ENCODE measurements around the gene ATP8A2.
"Not testable (repeated sequence)": the region's sequence is repeated elsewhere in the genome, so short reads cannot be mapped to it uniquely, and the experiment has no call there.

ATP8A2 gene

GRCh38 chr13:25371875-25372283, at the start of gene ATP8A2:
ATP8A2 (plus strand) TSS chr13:25371974; CDS start chr13:25372213, 239 bp downstream.
- no peak for ATAC-seq

- ATAC-seq: no peak
Observed at GRCh38 chr13:25324100-25324499, 47.7 kb upstream of the ATP8A2 start.

DNA sequence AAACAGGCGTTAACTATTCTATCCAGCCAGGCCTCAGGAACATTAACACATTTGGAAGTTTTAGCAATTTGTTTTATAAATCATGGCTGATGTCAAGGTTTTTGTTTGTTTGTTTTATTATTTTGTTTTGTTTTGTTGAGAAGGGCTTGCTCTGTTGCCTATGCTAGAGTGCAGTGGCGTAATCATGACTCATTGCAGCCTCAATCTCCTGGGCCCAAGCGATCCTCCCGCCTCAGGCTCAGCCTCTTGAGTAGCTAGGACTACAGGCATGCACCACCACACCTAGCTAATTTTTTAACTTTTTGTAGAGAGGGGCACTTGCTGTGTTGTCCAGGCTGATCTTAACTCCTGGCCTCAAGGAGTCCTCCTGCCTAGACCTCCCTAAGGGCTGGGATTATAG, 42.1 kb upstream of the ATP8A2 start:
- no peak for ATAC-seq

DNA sequence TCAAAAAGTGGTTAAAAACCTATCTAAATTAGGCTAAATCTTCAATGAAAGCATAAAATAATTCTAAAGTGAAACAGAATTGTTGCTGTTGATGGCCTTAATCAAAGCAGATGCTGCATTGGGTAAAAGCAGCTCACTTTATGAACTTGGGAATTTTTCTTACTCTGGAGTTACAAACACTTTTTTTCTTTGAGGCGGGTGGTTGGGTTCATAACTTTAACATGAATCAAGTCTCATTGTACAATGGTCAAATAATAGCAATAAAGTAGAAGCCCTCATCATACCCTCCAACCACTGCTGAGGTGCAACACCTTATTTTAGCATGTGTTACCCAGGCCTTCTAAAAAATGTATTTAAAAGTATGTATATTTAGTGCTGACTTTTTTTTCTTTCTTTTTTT, 41.2 kb upstream of the ATP8A2 start:
- no peak for ATAC-seq

- no peak for ATAC-seq
Observed at GRCh38 chr13:25335856-25336255, 35.9 kb upstream of the ATP8A2 start.

DNA sequence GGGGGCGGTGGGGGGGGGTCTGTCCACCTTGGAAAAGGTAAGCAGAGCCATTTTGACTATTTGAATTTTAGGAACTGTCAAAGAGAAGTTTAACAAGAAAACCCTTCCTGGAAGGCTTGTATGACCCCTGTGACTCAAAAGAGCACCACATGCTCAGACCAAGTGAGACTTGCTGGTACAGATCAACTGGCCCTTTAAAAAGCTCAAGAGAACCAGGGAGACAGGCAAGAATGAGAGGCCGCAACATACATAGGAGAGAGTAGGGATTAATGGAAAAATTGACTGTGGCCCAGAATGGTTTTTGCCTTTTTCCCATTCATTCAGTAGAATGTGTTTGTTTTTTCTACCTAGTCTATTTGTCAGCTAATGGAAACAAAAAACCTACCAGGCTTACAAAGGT, 26.2 kb upstream of the ATP8A2 start:
- no peak for ATAC-seq

- no peak for ATAC-seq
Observed at GRCh38 chr13:25347151-25347550, 24.6 kb upstream of the ATP8A2 start.

GRCh38 chr13:25351404-25351803, 20.4 kb upstream of the ATP8A2 start:
- ATAC-seq: no peak

DNA sequence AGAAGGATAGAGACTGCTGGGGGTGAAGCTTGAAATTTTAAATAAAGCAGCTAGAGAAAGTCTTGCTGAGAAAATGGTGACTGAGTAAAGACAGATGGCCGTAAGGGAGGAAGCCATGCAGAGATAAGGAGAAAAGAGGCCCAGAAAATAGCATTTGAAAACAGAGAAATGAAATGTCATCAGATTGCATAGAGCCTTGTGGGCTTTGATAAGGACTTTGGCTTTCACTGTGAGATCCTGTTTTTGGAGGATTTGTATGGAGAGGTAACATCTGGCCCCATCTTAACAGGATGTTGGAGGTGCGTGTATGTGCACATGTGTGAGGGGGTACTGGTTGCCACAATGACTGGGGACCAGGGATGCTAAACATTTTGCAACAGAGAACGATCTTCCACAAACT, 19.5 kb upstream of the ATP8A2 start:
- no peak for ATAC-seq

DNA sequence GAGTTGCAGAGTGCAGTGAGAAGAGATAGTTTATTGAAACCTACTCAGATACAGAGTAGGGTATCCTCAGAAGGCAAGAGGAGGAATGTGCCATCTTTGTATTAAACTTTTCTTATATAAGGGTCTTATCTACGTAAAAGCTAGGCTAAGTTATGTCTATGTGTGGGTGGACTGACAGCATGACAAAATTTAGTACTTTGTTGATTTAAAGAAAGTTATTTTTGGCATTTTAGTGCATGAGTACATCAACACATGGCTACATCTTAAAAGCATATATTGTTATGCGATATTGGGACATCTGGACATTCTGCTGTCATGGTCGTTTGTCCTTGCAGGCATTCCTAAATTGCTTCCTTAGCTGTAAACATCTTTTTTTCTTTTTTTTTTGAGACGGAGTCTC, 19.0 kb upstream of the ATP8A2 start:
- ATAC-seq: no peak

DNA sequence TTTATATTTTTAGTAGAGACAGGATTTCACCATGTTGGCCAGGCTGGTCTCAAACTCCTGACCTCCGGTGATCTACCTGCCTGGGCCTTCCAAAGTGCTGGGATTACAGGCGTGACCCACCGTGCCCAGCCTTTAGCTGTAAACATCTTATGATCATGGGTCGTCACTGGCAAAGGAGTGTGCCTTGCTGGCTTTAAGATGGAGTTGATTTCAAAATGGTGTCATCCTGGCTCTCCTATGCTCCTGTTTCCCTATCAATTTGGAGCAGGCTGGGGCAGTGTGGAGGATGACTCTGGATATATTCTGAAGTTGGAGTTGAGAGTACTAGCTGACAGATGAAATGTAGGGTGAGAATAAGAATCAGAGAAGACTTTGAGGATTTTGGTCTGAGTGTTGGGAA, 18.4 kb upstream of the ATP8A2 start:
- ATAC-seq: no peak

GRCh38 chr13:25354377-25354776, 17.4 kb upstream of the ATP8A2 start:
- ATAC-seq: no peak

- not testable (repeated sequence) for ATAC-seq
Observed at GRCh38 chr13:25360443-25360842, 11.3 kb upstream of the ATP8A2 start.

- ATAC-seq: no peak
Observed at GRCh38 chr13:25365720-25366235, 6.0 kb upstream of the ATP8A2 start.

- ATAC-seq: no peak
Observed at GRCh38 chr13:25371158-25371874, 458 bp upstream of the ATP8A2 start.

DNA sequence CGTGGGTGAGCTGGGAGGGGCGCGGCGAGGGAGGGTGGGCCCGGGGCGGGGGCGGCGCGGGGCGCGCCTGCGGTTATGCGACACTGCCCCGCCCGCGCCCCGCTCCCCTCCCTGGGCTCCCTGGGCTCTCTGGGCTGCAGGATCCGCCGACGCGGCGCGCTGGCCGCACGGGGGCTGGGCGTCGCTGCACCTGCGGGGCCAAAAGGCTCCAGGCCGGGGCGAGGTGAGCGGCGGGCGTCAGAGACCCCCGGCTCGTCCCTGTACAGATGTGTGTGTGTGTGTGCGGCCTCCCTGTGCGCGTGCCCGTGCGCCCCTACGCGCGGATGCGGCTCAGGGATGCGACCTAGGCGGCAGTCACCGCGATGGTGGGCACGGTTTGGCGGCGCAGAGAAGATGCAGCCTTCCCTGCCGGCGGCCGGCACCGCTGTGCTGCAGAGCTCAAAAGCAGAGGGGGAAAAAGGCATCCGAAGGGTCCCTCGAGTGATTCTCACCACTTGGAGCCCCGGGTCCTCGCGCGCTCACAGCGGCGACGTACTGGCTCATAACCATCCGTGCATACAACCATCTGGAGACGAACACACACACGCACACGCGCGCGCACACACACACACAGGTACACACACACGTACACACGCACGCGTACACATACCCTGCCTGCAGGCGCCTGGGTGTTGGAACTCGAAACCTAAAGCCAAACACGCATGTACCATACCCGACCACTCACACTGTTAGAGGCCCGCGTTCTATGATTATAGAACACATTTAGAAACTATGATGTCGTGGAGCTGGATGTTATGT, 709 bp downstream of the ATP8A2 start:
- no peak for ATAC-seq

GRCh38 chr13:25375727-25376358, 4.1 kb downstream of the ATP8A2 start:
- peak in 1 of 2 donors; percentile 34 for ATAC-seq

DNA sequence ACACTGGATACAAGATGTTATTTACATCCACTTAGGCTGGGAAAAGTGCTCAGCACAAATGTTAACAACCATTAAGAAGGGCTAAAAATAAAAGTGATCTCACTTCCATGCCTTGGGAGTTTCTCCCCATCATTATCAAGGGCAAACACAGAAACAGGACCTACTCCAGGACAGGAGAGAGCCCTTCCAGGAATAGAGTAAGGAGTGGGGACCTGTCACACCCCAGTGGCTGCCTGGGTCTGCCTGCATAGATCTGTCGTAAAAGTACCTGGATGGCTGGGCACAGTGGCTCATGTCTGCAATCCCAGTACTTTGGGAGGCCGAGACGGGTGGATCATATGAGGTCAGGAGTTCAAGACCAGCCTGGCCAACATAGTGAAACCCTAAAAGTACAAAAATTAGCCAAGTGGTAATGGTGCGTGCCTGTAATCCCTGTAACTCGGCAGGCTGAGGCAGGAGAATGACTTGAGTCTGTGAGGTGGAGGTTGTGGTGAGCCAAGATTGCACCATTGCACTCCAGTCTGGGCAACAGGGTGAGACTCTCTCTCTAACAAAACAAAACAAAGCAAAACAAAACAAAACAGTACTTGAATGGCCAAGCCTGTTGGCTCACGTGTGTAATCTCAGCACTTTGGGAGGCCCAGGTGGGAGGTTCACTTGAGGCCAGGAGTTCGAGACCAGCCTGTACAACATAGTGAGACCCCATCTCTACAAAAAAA, 5.6 kb downstream of the ATP8A2 start:
- no peak for ATAC-seq

GRCh38 chr13:25378528-25378927, 6.8 kb downstream of the ATP8A2 start:
- ATAC-seq: no peak

GRCh38 chr13:25379011-25379410, 7.2 kb downstream of the ATP8A2 start:
- ATAC-seq: no peak

DNA sequence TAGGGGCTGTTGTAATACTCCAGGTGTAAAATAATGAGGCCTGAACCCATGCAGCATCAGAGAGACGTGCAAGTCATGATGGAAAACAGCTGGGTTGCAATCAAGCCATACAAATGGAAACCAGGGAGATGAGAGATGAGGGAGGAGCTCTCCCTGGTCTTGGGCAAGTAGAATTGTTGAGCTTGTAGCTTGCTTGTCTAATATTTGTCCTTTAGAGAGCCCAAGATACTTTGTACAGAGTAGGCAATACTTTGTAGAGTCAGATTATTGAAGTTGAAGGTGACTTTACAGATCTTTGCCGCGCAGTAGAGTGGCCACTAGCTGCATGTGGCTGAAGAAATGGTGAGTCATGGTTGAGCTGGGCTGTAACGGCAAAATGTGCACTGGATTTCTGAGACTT, 8.3 kb downstream of the ATP8A2 start:
- ATAC-seq: no peak

DNA sequence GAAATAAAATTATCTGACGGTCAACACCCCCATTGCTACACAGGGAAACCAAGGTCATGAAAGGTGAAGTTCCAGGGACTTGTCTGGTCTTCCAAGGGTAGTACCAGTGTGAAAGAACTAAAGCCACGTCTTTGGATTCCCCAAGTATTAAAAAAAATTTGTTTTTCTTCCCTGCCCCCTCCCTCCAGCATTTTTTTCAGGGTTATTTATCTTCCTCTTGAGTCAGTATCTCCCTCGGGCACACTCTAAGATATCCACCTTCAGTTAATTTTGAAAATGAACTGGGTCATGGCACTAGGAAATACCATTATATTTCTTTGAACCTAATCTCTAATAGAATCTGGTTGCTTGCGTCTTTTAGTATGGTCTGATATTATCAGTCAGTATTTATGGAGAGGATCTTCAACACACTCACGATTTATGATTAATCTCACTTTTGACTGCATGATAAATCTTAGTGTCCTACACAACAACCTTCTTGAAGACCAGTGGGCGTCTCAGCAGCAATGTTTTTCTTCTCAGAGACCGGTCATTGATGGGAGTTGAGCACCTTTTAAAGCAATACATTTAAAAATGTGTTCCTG, 9.1 kb downstream of the ATP8A2 start:
- no peak for ATAC-seq
